ENCODE results near the gene KLK4.

DNA sequence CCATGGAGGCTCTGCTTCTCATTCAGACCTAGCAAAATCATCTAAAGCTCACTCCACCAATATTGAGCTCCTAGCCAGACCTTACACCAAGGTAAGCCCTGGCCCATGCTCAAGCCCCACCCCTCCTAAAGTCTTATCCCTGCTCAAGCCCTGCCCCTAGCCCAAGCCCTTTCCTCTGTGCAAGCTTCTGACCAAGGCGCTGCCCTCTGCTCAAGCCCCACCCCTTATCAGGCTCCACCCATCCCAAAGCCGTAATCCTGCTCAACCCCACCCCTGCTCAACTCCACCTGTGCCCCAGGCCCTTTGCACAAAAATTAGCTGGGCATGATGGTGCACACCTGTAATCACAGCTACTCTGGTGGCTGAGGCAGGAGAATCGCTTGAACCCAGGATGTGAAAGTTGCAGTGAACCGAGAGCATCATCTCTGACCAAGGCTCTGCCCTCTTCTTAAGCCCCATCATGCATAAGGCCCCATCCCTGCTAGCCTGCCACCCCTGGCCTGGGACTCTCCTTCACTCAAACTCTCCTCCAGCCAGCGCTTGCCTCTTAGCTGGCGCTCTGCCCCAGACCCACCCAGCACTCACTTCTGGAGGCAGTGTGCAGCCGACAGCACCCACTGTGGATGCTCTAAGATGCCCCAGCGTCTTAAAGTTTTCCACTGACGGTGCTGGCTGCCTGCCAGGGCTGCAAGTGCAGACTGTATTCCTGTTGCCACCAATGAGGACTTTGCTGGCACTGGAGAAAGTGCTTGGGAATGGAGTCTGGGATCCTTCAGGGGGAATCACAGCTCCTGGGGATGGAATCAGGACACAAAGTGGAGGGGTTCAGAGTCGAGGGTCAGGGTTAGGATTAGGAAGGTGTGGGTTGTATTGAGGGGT lies 16.5 kb downstream of the KLK4 start:
- peak in 1 of 2 donors; percentile 18 for TF ChIP-seq POLR2A (IDR thresholded peaks at IDR 0.05)
- TF ChIP-seq, protein P1, sequence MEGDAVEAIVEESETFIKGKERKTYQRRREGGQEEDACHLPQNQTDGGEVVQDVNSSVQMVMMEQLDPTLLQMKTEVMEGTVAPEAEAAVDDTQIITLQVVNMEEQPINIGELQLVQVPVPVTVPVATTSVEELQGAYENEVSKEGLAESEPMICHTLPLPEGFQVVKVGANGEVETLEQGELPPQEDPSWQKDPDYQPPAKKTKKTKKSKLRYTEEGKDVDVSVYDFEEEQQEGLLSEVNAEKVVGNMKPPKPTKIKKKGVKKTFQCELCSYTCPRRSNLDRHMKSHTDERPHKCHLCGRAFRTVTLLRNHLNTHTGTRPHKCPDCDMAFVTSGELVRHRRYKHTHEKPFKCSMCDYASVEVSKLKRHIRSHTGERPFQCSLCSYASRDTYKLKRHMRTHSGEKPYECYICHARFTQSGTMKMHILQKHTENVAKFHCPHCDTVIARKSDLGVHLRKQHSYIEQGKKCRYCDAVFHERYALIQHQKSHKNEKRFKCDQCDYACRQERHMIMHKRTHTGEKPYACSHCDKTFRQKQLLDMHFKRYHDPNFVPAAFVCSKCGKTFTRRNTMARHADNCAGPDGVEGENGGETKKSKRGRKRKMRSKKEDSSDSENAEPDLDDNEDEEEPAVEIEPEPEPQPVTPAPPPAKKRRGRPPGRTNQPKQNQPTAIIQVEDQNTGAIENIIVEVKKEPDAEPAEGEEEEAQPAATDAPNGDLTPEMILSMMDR (IDR thresholded peaks at IDR 0.05), result no peak

Measured in thyroid gland (tissue), 4 donors.